Chondrocyte (in vitro differentiated cells): ENCODE results near the gene WBP2. TPM values are rescaled to one million over a fixed set of nuclear protein-coding genes. Genes with fewer than 3 reads are reported as not detected.
A peak's percentile ranks its signal among the peaks of the same experiment; 100 is the strongest.

Experiments used
- DNase-seq: peaks from one replicate; pipeline ENCODE4 v3.0.0; 2021; ENCODE audit warnings: mixed read lengths, low spot score
- H3K27ac Mint-ChIP-seq: one replicate; pipeline ENCODE4 v1.8.0; 2021; ENCODE audit warnings: mild to moderate bottlenecking, moderate library complexity, mixed read lengths; ENCODE audit not compliant: unreplicated experiment
- H3K27me3 Mint-ChIP-seq: 2 replicates; pipeline ENCODE4 v1.8.0; 2021; ENCODE audit warnings: low read depth, mixed read lengths
- H3K36me3 Mint-ChIP-seq: 2 replicates; pipeline ENCODE4 v1.8.0; 2021; ENCODE audit warnings: low read depth, mixed read lengths
- H3K4me1 Mint-ChIP-seq: 2 replicates; pipeline ENCODE4 v1.8.0; 2021; ENCODE audit warnings: low read depth, mild to moderate bottlenecking, mixed read lengths
- H3K4me3 Mint-ChIP-seq: one replicate; pipeline ENCODE4 v1.8.0; 2021; ENCODE audit warnings: mild to moderate bottlenecking, moderate library complexity, mixed read lengths; ENCODE audit not compliant: unreplicated experiment
- H3K9me3 Mint-ChIP-seq: 2 replicates; pipeline ENCODE4 v1.8.0; 2021; ENCODE audit warnings: low read depth, mixed read lengths
- total RNA-seq: library from RNA; stranded (reverse); gene quantifications from 3 replicates; pipeline ENCODE4 v1.2.1, GENCODE V29; 2021
- TF ChIP-seq, protein P1 (sequence below): fragments of 200-600 bp; sonication (generic); IDR thresholded peaks from 2 replicates; pipeline ENCODE4 v1.5.0; 2021; ENCODE audit warnings: antibody characterized with exemption, mild to moderate bottlenecking, moderate library complexity

WBP2 gene
- total RNA-seq, 1 donor from 2014 or later: 62.5 TPM

GRCh38 chr17:75895370-75896155 lies 40.4 kb upstream of the WBP2 start:
- H3K36me3 Mint-ChIP-seq: peaks cover 8% of the 10 kb centered on the region
- H3K4me3 Mint-ChIP-seq: peak overlapping the region; percentile 80
- H3K9me3 Mint-ChIP-seq: no peaks in the 10 kb centered on the region
- no peak for DNase-seq
- peaks cover 27% of the 10 kb centered on the region for H3K4me1 Mint-ChIP-seq
- no peaks in the 10 kb centered on the region for H3K27me3 Mint-ChIP-seq
- TF ChIP-seq, protein P1, sequence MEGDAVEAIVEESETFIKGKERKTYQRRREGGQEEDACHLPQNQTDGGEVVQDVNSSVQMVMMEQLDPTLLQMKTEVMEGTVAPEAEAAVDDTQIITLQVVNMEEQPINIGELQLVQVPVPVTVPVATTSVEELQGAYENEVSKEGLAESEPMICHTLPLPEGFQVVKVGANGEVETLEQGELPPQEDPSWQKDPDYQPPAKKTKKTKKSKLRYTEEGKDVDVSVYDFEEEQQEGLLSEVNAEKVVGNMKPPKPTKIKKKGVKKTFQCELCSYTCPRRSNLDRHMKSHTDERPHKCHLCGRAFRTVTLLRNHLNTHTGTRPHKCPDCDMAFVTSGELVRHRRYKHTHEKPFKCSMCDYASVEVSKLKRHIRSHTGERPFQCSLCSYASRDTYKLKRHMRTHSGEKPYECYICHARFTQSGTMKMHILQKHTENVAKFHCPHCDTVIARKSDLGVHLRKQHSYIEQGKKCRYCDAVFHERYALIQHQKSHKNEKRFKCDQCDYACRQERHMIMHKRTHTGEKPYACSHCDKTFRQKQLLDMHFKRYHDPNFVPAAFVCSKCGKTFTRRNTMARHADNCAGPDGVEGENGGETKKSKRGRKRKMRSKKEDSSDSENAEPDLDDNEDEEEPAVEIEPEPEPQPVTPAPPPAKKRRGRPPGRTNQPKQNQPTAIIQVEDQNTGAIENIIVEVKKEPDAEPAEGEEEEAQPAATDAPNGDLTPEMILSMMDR: peak; percentile 61
- H3K27ac Mint-ChIP-seq: peak overlapping the region; percentile 80

- no peak for DNase-seq
- TF ChIP-seq, protein P1: no peak
- H3K27ac Mint-ChIP-seq: peak overlapping the region; percentile 42
- peaks cover 7% of the 10 kb centered on the region for H3K36me3 Mint-ChIP-seq
- peaks cover 27% of the 10 kb centered on the region for H3K4me1 Mint-ChIP-seq
- no peaks in the 10 kb centered on the region for H3K9me3 Mint-ChIP-seq
- H3K27me3 Mint-ChIP-seq: no peaks in the 10 kb centered on the region
- H3K4me3 Mint-ChIP-seq: peak overlapping the region; percentile 18
These were observed 39.1 kb upstream of the WBP2 start for GRCh38 chr17:75894049-75894733.

GRCh38 chr17:75893305-75894048 lies 38.3 kb upstream of the WBP2 start:
- Mint-ChIP-seq H3K4me1 (peaks cover 27% of the 10 kb centered on the region), H3K27me3 (no peaks in the 10 kb centered on the region), H3K4me3 (peak overlapping the region; percentile 18), H3K36me3 (peaks cover 3% of the 10 kb centered on the region), H3K27ac (no peak overlapping the region), H3K9me3 (no peaks in the 10 kb centered on the region)
- DNase-seq: no peak
- TF ChIP-seq, protein P1: no peak

DNA sequence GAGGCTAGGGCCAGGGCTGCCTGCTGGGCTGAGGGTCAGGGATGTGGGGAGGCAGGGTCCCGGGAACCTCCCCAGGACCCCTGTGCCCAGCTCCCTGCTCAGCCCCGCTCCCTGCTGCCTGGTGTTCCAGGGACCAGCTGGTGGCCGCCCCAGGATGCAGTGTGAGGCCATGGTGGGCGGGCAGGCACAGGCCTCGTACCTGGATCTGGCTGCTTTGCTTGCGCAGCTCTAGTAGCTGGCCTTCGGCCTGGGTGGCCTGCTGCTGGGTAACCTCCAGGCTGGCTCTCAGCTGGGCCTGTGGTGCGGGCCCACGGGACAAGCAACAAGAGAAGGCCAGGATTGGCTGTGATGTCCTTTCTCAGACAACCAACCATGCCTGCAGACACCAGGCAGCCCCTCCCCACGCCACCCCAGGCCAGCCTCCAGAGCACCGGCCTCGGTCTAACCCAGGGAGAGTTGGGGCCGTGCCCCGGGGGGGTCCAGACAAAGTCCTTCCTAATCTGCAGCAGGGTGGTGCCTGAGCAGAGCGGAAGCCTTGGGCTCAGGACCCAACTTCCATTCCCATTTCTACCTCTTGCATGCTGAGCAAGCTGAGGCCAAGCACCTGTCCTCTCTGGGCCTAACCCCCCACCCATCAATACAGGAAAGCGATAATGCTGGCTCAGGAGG lies 37.6 kb upstream of the WBP2 start:
- Mint-ChIP-seq H3K4me3 (no peak overlapping the region), H3K4me1 (peaks cover 26% of the 10 kb centered on the region), H3K36me3 (peaks cover 5% of the 10 kb centered on the region), H3K9me3 (no peaks in the 10 kb centered on the region), H3K27me3 (no peaks in the 10 kb centered on the region), H3K27ac (no peak overlapping the region)
- no peak for DNase-seq
- TF ChIP-seq, protein P1: no peak
